ENCODE results near the gene PRR15L. TPM values are rescaled to one million over a fixed set of nuclear protein-coding genes. Genes with fewer than 3 reads are reported as not detected.

The PRR15L gene
- total and polyA plus RNA-seq, 2 of the 8 experiments (the other 6 are each of a cell fraction or from before 2014, with no cell fraction given): 0.26 to 1.1 TPM

GRCh38 chr17:47981462-47981861 lies 23.8 kb upstream of the PRR15L start (continued):
- TF ChIP-seq SRF (IDR thresholded peaks at IDR 0.05; ENCODE audit: low read depth, low read length): no peak

All from H1 (cell line).